Mesendoderm (in vitro differentiated cells): ENCODE data around the gene CAMK1.

Source experiments
- DNase-seq: peaks from one replicate; pipeline ENCODE4 v3.0.0; 2013
- H2AK5ac ChIP-seq: 2 replicates; pipeline ENCODE4 v1.6.1; 2013; ENCODE audit warnings: low read length, inconsistent platforms
- H2BK120ac ChIP-seq: 2 replicates; pipeline ENCODE4 v1.6.1; 2013; ENCODE audit warnings: low read depth, mild to moderate bottlenecking, low read length, moderate library complexity, mixed read lengths
- H2BK15ac ChIP-seq: replicated peaks from 2 replicates; pipeline ENCODE4 v1.6.1; 2013; ENCODE audit warnings: low read depth, mild to moderate bottlenecking, moderate library complexity
- H2BK5ac ChIP-seq: 2 replicates; pipeline ENCODE4 v1.6.1; 2013; ENCODE audit warnings: low read length, inconsistent platforms
- H3K18ac ChIP-seq: 2 replicates; pipeline ENCODE4 v1.6.1; 2013; ENCODE audit warnings: mild to moderate bottlenecking, low read length, mixed read lengths
- H3K23ac ChIP-seq: one replicate; pipeline ENCODE4 v1.6.1; 2013; ENCODE audit warnings: low read length
- H3K27ac ChIP-seq: 2 replicates; pipeline ENCODE4 v1.5.1; 2013; ENCODE audit warnings: low read depth, mild to moderate bottlenecking, inconsistent platforms, low read length, moderate library complexity
- H3K27me3 ChIP-seq: 2 replicates; pipeline ENCODE4 v1.6.1; 2013; ENCODE audit warnings: low read length, control low read depth, mild to moderate bottlenecking, inconsistent platforms; ENCODE audit not compliant: insufficient read depth, poor library complexity
- H3K36me3 ChIP-seq: 2 replicates; pipeline ENCODE4 v1.6.1; 2013; ENCODE audit warnings: low read length, inconsistent platforms; ENCODE audit not compliant: control insufficient read depth, insufficient read depth
- H3K4ac ChIP-seq: one replicate; pipeline ENCODE4 v1.6.1; 2013; ENCODE audit warnings: low read depth, mild to moderate bottlenecking, low read length, moderate library complexity
- H3K4me1 ChIP-seq: 2 replicates; pipeline ENCODE4 v1.6.1; 2013; ENCODE audit warnings: low read depth, low read length, inconsistent platforms; ENCODE audit not compliant: control insufficient read depth
- H3K4me2 ChIP-seq: 2 replicates; pipeline ENCODE4 v1.6.1; 2013; ENCODE audit warnings: low read length
- H3K4me3 ChIP-seq: 2 replicates; pipeline ENCODE4 v1.5.1; 2013; ENCODE audit warnings: mild to moderate bottlenecking, low read length
- H3K56ac ChIP-seq: one replicate; pipeline ENCODE4 v1.6.1; 2013; ENCODE audit warnings: low read length
- H3K79me1 ChIP-seq: 2 replicates; pipeline ENCODE4 v1.6.1; 2013; ENCODE audit warnings: low read length, inconsistent platforms
- H3K79me2 ChIP-seq: 2 replicates; pipeline ENCODE4 v1.6.1; 2013; ENCODE audit warnings: mild to moderate bottlenecking, low read length; ENCODE audit not compliant: control insufficient read depth, insufficient read depth
- H3K9ac ChIP-seq: 2 replicates; pipeline ENCODE4 v1.6.1; 2013; ENCODE audit warnings: low read length, inconsistent platforms
- H4K5ac ChIP-seq: one replicate; pipeline ENCODE4 v1.6.1; 2013; ENCODE audit warnings: low read length
- H4K8ac ChIP-seq: one replicate; pipeline ENCODE4 v1.6.1; 2013; ENCODE audit warnings: low read depth, mild to moderate bottlenecking, control low read depth, low read length, moderate library complexity
- WGBS: extraction: QIAGEN DNeasy Blood & Tissue Kit; methylation state at CpG from one replicate; pipeline ENCODE4 v1.1.7; 2013; ENCODE audit warnings: low lambda C conversion rate, missing lambda C conversion rate; ENCODE audit not compliant: insufficient coverage; ENCODE audit errors: extremely low coverage; 5-methylcytosine and 5-hydroxymethylcytosine counted together

The CAMK1 gene

DNA sequence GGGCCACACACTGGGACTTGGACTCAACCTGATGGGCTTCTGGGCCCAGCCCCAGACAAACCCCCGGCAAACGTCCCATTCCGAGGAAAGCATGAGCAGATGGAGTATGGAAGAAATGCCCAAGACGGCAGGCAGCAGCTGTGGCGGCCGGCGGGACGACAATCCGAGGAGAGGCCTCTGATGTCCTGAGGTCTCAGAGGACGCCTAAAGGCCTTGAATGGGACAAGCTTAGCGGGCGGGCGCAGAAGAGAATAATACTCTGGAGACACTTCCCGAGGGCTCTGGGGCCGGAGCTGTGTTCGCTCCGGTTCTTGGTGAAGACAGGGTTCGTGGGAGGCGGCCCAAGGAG, 20.5 kb downstream of the CAMK1 start:
- Histone ChIP-seq H2AK5ac (no peak overlapping the region), H2BK15ac (no peak overlapping the region), H3K9ac (peak overlapping the region; percentile 92), H3K4me3 (peak overlapping the region; percentile 66), H3K27ac (peak overlapping the region; percentile 89), H4K5ac (no peak overlapping the region), H3K4me2 (peak overlapping the region; percentile 87), H3K79me2 (peaks cover 2% of the 10 kb centered on the region), H3K79me1 (peaks cover 6% of the 10 kb centered on the region), H3K36me3 (peaks cover 15% of the 10 kb centered on the region), H2BK5ac (peak overlapping the region; percentile 58), H3K18ac (no peak overlapping the region), H3K4ac (peak overlapping the region; percentile 73), H2BK120ac (no peak overlapping the region), H3K23ac (peak overlapping the region; percentile 74), H3K56ac (peak overlapping the region; percentile 92), H3K27me3 (no peaks in the 10 kb centered on the region), H4K8ac (no peak overlapping the region), H3K4me1 (peaks cover 4% of the 10 kb centered on the region)
- no peak for DNase-seq
- WGBS, result no CpG with 5 or more reads among the region's 19 CpGs

DNA sequence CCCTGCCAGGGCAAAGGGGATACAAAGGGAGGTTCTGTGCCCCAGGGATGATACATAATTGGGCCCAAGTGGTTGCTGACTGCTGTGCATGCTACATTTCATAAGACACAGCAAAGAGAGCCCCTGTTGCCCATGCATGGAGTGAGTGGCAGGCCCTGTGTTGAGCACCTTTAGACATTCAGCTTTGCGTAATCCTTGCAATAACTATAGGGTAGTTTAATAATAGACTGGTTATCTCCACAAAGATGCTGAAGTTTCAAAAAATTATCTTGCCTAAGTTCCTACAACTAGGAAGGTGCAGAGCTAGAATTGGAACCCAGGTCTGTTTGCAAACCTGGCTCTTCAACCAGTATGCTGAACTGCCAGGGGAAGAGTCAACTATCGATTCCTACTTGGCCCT, 21.7 kb downstream of the CAMK1 start:
- Histone ChIP-seq H3K27me3 (no peaks in the 10 kb centered on the region), H3K27ac (no peak overlapping the region), H3K79me1 (peaks cover 6% of the 10 kb centered on the region), H2BK120ac (no peak overlapping the region), H3K4me2 (no peak overlapping the region), H4K8ac (no peak overlapping the region), H3K56ac (no peak overlapping the region), H2AK5ac (no peak overlapping the region), H3K23ac (no peak overlapping the region), H3K9ac (no peak overlapping the region), H3K4ac (no peak overlapping the region), H3K79me2 (peaks cover 2% of the 10 kb centered on the region), H2BK5ac (no peak overlapping the region), H4K5ac (no peak overlapping the region), H3K36me3 (peaks cover 21% of the 10 kb centered on the region), H2BK15ac (no peak overlapping the region), H3K18ac (no peak overlapping the region), H3K4me3 (no peak overlapping the region), H3K4me1 (peaks cover 4% of the 10 kb centered on the region)
- no CpG with 5 or more reads among the region's 2 CpGs for WGBS
- no peak for DNase-seq

DNA sequence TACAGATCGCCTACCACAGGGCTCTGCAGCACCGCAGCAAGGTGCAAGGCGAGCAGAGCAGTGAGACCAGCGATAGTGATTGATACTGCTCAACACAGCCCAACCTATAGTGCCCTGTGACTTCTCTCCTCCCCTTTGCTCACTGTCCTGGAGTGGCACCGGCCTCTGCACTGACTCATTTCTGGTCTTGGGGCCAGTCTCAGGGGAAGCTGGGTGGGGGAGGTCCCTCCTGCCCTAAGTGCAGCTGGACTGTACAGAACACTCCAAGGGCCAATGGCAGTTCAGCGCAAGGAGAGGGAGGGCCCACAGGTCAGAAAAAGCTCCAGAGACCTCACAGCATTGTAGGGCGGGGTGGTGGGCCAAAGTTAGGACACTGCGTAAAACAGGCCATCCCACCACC, 22.5 kb downstream of the CAMK1 start:
- Histone ChIP-seq H3K36me3 (peaks cover 26% of the 10 kb centered on the region), H2BK5ac (no peak overlapping the region), H2BK120ac (no peak overlapping the region), H3K18ac (no peak overlapping the region), H3K27ac (no peak overlapping the region), H3K79me1 (peaks cover 6% of the 10 kb centered on the region), H3K4me3 (no peak overlapping the region), H3K9ac (no peak overlapping the region), H3K4ac (no peak overlapping the region), H3K23ac (no peak overlapping the region), H3K27me3 (no peaks in the 10 kb centered on the region), H3K79me2 (peaks cover 2% of the 10 kb centered on the region), H4K5ac (no peak overlapping the region), H2BK15ac (no peak overlapping the region), H3K56ac (no peak overlapping the region), H4K8ac (no peak overlapping the region), H3K4me1 (peaks cover 4% of the 10 kb centered on the region), H3K4me2 (no peak overlapping the region), H2AK5ac (no peak overlapping the region)
- no CpG with 5 or more reads among the region's 8 CpGs for WGBS
- no peak for DNase-seq

DNA sequence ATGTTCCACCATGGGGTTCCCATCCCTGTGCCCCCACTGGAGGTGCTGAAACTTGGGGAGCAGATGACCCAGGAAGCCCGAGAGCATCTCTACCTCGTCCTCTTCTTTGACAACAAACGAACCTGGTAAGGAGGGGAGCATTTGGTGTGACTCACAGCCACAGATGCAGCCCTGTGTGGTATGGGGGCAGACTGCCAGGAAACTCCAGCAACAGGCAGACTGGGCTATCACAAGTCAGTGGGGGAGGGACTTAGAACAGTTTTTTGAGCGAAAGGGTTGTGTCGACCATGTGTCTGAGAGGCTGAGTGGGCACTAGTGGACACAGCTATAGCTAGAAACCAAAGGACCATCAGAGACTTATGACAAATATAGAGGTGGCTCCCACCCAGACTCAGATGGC, 23.4 kb downstream of the CAMK1 start:
- DNase-seq, result no peak
- no CpG with 5 or more reads among the region's 5 CpGs for WGBS
- no peak overlapping the region for H4K5ac ChIP-seq

DNA sequence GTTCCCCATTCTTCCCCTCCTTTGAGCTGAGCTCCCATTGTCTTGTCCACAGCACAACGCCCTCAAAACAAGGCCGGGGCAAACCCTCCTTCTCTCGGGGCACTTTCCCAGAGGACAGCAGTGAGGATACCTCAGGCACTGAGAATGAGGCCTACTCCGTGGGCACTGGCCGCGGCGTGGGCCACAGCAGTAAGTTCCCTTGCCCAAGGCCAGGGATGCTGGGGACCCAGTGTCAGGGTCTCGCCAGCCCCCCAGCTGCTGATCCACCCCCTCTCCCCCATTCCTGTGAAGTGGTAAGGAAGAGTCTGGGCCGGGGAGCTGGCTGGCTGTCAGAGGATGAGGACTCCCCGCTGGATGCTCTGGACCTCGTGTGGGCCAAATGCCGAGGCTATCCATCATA, 24.2 kb downstream of the CAMK1 start:
- H3K79me1 ChIP-seq, result peaks cover 2% of the 10 kb centered on the region
- peaks cover 33% of the 10 kb centered on the region for H3K36me3 ChIP-seq
- H3K79me2 ChIP-seq, result no peaks in the 10 kb centered on the region
- H3K56ac ChIP-seq, result no peak overlapping the region
- H2BK5ac ChIP-seq, result no peak overlapping the region
- DNase-seq, result no peak
- H3K18ac ChIP-seq, result no peak overlapping the region
- H2BK120ac ChIP-seq, result no peak overlapping the region
- H4K8ac ChIP-seq, result no peak overlapping the region
- H3K4me3 ChIP-seq, result no peak overlapping the region
- H3K27ac ChIP-seq, result no peak overlapping the region
- H4K5ac ChIP-seq, result no peak overlapping the region
- no peak overlapping the region for H2BK15ac ChIP-seq
- H3K9ac ChIP-seq, result no peak overlapping the region
- H2AK5ac ChIP-seq, result no peak overlapping the region
- no peaks in the 10 kb centered on the region for H3K4me1 ChIP-seq
- no CpG with 5 or more reads among the region's 12 CpGs for WGBS
- no peak overlapping the region for H3K4ac ChIP-seq
- no peak overlapping the region for H3K23ac ChIP-seq
- no peaks in the 10 kb centered on the region for H3K27me3 ChIP-seq
- H3K4me2 ChIP-seq, result no peak overlapping the region

More for the DNA sequence above, 23.4 kb downstream of the CAMK1 start:
- Histone ChIP-seq H3K4me3 (no peak overlapping the region), H3K27ac (no peak overlapping the region), H3K23ac (no peak overlapping the region), H2BK5ac (no peak overlapping the region), H2AK5ac (no peak overlapping the region), H2BK120ac (no peak overlapping the region), H3K56ac (no peak overlapping the region), H3K79me1 (peaks cover 5% of the 10 kb centered on the region), H3K9ac (no peak overlapping the region), H3K79me2 (peaks cover 2% of the 10 kb centered on the region), H2BK15ac (no peak overlapping the region), H3K4me1 (peaks cover 4% of the 10 kb centered on the region), H3K4ac (no peak overlapping the region), H3K27me3 (no peaks in the 10 kb centered on the region), H4K8ac (no peak overlapping the region), H3K4me2 (no peak overlapping the region), H3K18ac (no peak overlapping the region), H3K36me3 (peaks cover 31% of the 10 kb centered on the region)

DNA sequence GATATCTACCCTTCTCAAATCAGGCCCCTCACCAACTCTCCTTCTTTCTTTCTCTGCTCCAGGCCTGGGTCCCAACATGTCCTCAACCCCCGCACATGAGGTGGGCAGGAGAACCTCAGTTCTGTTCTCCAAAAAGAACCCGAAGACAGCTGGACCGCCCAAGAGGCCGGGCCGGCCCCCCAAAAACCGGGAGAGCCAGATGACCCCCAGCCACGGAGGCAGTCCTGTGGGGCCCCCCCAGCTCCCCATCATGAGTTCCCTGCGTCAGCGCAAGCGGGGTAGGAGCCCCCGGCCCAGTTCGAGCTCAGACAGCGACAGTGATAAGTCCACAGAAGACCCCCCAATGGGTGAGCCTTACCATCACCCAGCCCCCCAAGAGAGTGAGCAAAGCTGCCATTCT, 25.6 kb downstream of the CAMK1 start:
- no peak overlapping the region for H2BK15ac ChIP-seq
- H3K23ac ChIP-seq, result no peak overlapping the region
- H3K79me2 ChIP-seq, result no peaks in the 10 kb centered on the region
- no peak overlapping the region for H4K8ac ChIP-seq
- no CpG with 5 or more reads among the region's 13 CpGs for WGBS
- no peak overlapping the region for H2BK120ac ChIP-seq
- no peak overlapping the region for H3K9ac ChIP-seq
- H2BK5ac ChIP-seq, result no peak overlapping the region
- no peak overlapping the region for H3K4me2 ChIP-seq
- no peaks in the 10 kb centered on the region for H3K79me1 ChIP-seq
- H3K18ac ChIP-seq, result no peak overlapping the region
- H3K56ac ChIP-seq, result no peak overlapping the region
- H3K27me3 ChIP-seq, result no peaks in the 10 kb centered on the region
- no peak overlapping the region for H4K5ac ChIP-seq
- H3K4ac ChIP-seq, result no peak overlapping the region
- no peak overlapping the region for H2AK5ac ChIP-seq
- DNase-seq, result no peak
- H3K4me3 ChIP-seq, result no peak overlapping the region
- no peak overlapping the region for H3K27ac ChIP-seq
- peaks cover 39% of the 10 kb centered on the region for H3K36me3 ChIP-seq
- H3K4me1 ChIP-seq, result no peaks in the 10 kb centered on the region
